Right lobe of liver (tissue), 4 donors: ENCODE measurements around the gene RTF1.

ENCODE experiments used
- CTCF ChIP-seq, 4 donors: fragments of 200-600 bp in 3 of 4; fragments of 450-650 bp in 1 of 4; IDR thresholded peaks; one replicate each; pipeline versions ENCODE4 v1.5.1 to v1.8.0; 2016 to 2022; ENCODE audit warnings: antibody characterized with exemption in 4 of 4, mild to moderate bottlenecking in 2 of 4
- POLR2A ChIP-seq: fragments of 450-650 bp; IDR thresholded peaks from one replicate; pipeline ENCODE4 v1.6.1; 2017; ENCODE audit warnings: antibody characterized with exemption, mild to moderate bottlenecking
- donor health status: DM: no; HTN: no; CAD: no.
- donor health status: DM: no; HTN: no; CAD: no.
- donor health status: DM: no; HTN: yes; CAD: no.

- TF ChIP-seq CTCF (IDR thresholded peaks at IDR 0.05) (no peak), POLR2A (no peak)
Measured at GRCh38 chr15:41445399-41445798, 28.5 kb downstream of the RTF1 start.
